Stimulated activated CD4-positive, alpha-beta T cell treated with anti-CD3 and anti-CD28 coated beads, Interleukin-15, amount 100 ng/mL, for 48 hours (primary cell): ENCODE data around the gene MCAM.

ENCODE experiments used
- DNase-seq, 2 donors: peaks; one replicate each; pipeline ENCODE4 v3.0.0-alpha.2; 2020; ENCODE audit warnings: low read depth in 2 of 2

MCAM gene

DNA sequence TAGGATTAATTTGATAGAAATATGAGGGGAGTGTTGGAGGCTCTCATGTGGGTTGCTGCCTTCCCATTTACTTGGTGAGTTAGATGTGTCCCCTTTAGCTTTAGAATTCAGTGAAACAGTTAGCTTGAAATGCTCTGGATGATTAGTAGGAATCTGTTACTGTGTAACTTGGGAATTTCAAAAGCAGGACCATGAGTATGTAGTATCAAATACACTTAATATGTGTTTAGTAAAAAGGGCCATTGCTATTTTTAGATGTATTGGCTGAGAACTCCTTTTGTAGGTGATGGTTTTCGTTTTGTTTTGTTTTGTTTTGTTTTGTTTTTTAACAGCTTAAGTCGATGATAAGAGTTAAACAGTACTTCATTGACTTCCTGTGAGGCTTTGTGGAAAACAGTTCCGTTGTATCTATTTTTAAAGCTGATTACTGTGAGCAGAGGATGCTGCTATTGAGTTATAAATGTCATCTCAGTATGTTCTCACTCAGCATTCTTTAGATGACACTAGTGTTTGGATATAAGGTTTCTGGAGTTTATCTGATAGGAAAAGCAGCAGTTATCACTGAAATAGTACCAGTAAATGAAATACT lies 53.5 kb downstream of the MCAM start:
- DNase-seq = no peak

DNA sequence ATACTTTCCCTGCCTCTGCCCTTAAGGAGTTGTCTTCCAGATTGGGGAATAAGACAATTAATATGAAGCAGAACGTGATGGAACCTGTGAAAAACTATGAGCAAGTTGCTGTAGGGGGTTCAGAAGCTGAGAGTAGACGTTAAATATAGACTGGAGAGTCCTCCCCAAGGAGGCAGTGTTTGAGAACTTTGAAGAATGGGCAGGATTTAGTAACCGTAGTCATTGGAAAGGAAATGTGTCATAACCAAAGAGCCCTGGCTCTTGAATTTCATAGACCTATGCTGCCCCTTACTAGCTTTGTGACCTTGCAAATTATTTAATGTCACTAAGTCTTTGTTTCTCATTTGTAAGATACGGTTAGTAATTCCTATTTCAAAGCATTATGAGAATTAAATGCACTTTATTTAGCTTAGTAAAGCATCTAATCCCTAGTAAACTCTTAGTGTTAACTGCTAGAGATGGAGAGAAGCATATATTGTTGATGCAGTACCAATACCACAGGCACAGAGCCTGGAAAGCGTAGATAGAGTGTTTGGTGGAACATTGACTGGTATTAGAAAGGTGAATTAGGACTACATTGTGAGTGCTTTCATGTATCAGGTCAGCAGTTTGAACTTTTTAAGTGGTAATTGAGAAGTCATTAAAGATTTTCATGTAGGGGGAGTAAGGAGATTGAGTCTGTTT lies 54.1 kb downstream of the MCAM start:
- no peak for DNase-seq

DNA sequence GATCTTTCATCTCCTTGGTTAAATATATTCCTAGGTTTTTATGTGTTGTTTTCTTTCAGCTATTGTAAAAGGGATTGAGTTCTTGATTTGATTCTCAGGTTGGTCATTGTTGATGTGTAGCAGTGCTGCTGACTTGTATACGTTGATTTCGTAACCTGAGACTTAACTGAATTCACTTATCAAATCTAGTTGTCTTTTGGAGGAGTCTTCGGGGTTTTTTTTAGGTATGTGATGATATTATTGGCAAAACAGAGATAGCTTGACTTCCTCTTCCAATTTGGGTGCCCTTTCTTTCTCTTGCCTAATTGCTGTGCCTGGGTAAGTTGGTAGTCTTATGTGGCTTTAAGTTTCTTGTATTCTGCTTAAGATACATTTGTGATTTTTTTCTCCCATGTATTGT lies 57.9 kb downstream of the MCAM start:
- DNase-seq = no peak
